GM19328 (cell line): ENCODE results near the gene BEAN1.

Experiments
- ATAC-seq: cut with Tn5 transposase; IDR thresholded peaks from one replicate; pipeline ENCODE4 v1.9.1; 2021; ENCODE audit warnings: mild to moderate bottlenecking, moderate library complexity; ENCODE audit not compliant: unreplicated experiment

Gene BEAN1

GRCh38 chr16:66391726-66392670 lies 35.1 kb upstream of the BEAN1 start:
- no peak for ATAC-seq

GRCh38 chr16:66395806-66396555 lies 31.1 kb upstream of the BEAN1 start:
- no peak for ATAC-seq

GRCh38 chr16:66397736-66398433 lies 29.2 kb upstream of the BEAN1 start:
- no peak for ATAC-seq

GRCh38 chr16:66399031-66399430 lies 28.1 kb upstream of the BEAN1 start:
- ATAC-seq: no peak

- ATAC-seq: no peak
Measured at GRCh38 chr16:66399930-66400329, 27.2 kb upstream of the BEAN1 start.

GRCh38 chr16:66400503-66401380 lies 26.4 kb upstream of the BEAN1 start:
- no peak for ATAC-seq

- no peak for ATAC-seq
Measured at GRCh38 chr16:66401610-66402009, 25.5 kb upstream of the BEAN1 start.

GRCh38 chr16:66402166-66402565 lies 24.9 kb upstream of the BEAN1 start:
- no peak for ATAC-seq

GRCh38 chr16:66402591-66403230 lies 24.4 kb upstream of the BEAN1 start:
- no peak for ATAC-seq

GRCh38 chr16:66403531-66404145 lies 23.5 kb upstream of the BEAN1 start:
- ATAC-seq: no peak

- ATAC-seq: no peak
Measured at GRCh38 chr16:66405057-66405783, 21.9 kb upstream of the BEAN1 start.

GRCh38 chr16:66406534-66407221 lies 20.4 kb upstream of the BEAN1 start:
- ATAC-seq: no peak

- ATAC-seq: no peak
Measured at GRCh38 chr16:66408163-66409048, 18.7 kb upstream of the BEAN1 start.

- no peak for ATAC-seq
Measured at GRCh38 chr16:66409156-66409555, 17.9 kb upstream of the BEAN1 start.

- no peak for ATAC-seq
Measured at GRCh38 chr16:66412182-66412581, 14.9 kb upstream of the BEAN1 start.

GRCh38 chr16:66414891-66415290 lies 12.2 kb upstream of the BEAN1 start:
- ATAC-seq: no peak

- ATAC-seq: no peak
Measured at GRCh38 chr16:66416136-66416535, 11.0 kb upstream of the BEAN1 start.
